GM23248 (cell line): ENCODE results near the gene PLCB4.

Experiments used
- EZH2 ChIP-seq: fragments of 200-600 bp; sonication (generic); IDR thresholded peaks from 2 replicates; pipeline ENCODE4 v1.6.1; 2018; ENCODE audit warnings: antibody characterized with exemption, mild to moderate bottlenecking; ENCODE audit not compliant: insufficient read depth, poor library complexity, severe bottlenecking
- EZH2phosphoT487 ChIP-seq: fragments of 200-600 bp; sonication (generic); IDR thresholded peaks from 2 replicates; pipeline ENCODE4 v1.6.1; 2018; ENCODE audit warnings: antibody characterized with exemption, moderate library complexity, mild to moderate bottlenecking, low read depth; ENCODE audit not compliant: insufficient read depth

DNA sequence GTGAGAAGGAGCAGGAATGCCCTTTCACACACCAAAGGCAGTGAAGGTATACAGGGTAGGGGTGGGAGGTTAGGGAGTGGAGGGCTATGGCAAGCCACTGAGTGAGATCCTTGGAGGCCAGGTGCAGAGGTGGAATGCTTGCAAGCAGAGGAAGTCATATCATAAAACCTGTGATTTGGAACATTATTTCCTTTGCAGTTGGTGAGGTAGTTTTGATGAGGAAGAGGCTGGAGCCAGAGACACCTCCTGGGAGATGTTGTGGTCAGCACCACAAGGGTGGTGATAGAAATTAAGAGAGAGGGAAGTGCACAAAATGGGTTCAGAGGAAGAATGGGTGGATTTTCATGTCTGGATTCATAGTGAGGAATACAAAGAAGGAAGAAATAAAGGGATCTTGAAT lies 73.0 kb downstream of the PLCB4 start:
- no peak for TF ChIP-seq EZH2phosphoT487
- no peak for TF ChIP-seq EZH2
